GM12878 (cell line): Measurements from ENCODE around the gene ZNF324. TPM values are rescaled to one million over a fixed set of nuclear protein-coding genes. Genes with fewer than 3 reads are reported as not detected.

Source experiments
- ATAC-seq: fragments of 200-7000 bp; cut with Tn5 transposase; 3 replicates; pipeline ENCODE4 v1.9.1; 2020; ENCODE audit warnings: mild to moderate bottlenecking, moderate library complexity
- BruUV-seq: library from RNA; stranded (reverse); fragments of 400-500 nt; replicated peaks from 2 replicates; lab custom pipeline; 2021; lab: Mats Ljungman, UMichigan
- CTCF ChIA-PET: fragments of 300-600 bp; sonication (Branson Sonifier 250); formaldehyde crosslinking; extraction: SDS; loops from one replicate; lab custom pipeline; 2021; ENCODE audit warnings: inconsistent platforms; lab: Yijun Ruan, JAX
- POLR2A ChIA-PET: fragments of 350-600 bp; formaldehyde crosslinking; extraction: SDS; loops from one replicate; lab custom pipeline; 2021; ENCODE audit warnings: inconsistent platforms; lab: Charles Lee
- RAD21 ChIA-PET: fragments of 300-600 bp; sonication (Branson Sonifier 250); formaldehyde crosslinking; loops from one replicate; lab custom pipeline; 2023; ENCODE audit warnings: antibody characterized with exemption; ENCODE audit not compliant: unreplicated experiment; lab: Charles Lee
- SMC1A ChIA-PET: fragments of 300-600 bp; sonication (Branson Sonifier 250); formaldehyde crosslinking; loops from one replicate; lab custom pipeline; 2023; ENCODE audit not compliant: unreplicated experiment, uncharacterized antibody; lab: Charles Lee
- DNase-seq: peaks from one replicate; pipeline ENCODE4 v3.0.0-alpha.2; 2011; ENCODE audit warnings: low read depth, low spot score
- FAIRE-seq: peaks from 3 replicates; lab custom pipeline; 2011; peaks lifted over from hg19 to GRCh38; lab: Jason Lieb, UNC
- H2AFZ ChIP-seq: 2 replicates; pipeline ENCODE4 v1.6.0; 2011; ENCODE audit warnings: low read depth, low read length, control low read depth; ENCODE audit not compliant: control insufficient read depth
- H3K27ac ChIP-seq: 2 replicates; pipeline ENCODE4 v1.5.1; 2011; ENCODE audit warnings: control low read depth; ENCODE audit not compliant: control insufficient read depth, insufficient read depth
- H3K27me3 ChIP-seq, 2 experiments: replicated peaks in 1 of 2; 2 replicates each; pipeline versions ENCODE4 v1.6.0 to v1.6.1; 2011; ENCODE audit warnings: low read length in 1 of 2; ENCODE audit not compliant: control insufficient read depth in 2 of 2, insufficient read depth in 2 of 2
- H3K36me3 ChIP-seq, 2 experiments: 2 replicates each; pipeline ENCODE4 v1.5.1; 2011; ENCODE audit warnings: low read length in 1 of 2; ENCODE audit not compliant: control insufficient read depth in 2 of 2, insufficient read depth in 2 of 2
- H3K4me1 ChIP-seq: 2 replicates; pipeline ENCODE4 v1.6.1; 2011; ENCODE audit warnings: mild to moderate bottlenecking, low read length, moderate library complexity, mixed read lengths; ENCODE audit not compliant: control insufficient read depth, insufficient read depth
- H3K4me2 ChIP-seq: 2 replicates; pipeline ENCODE4 v1.6.0; 2011; ENCODE audit warnings: control low read depth; ENCODE audit not compliant: control insufficient read depth, insufficient read depth
- H3K4me3 ChIP-seq: fragments of 200-600 bp; sonication (generic); 2 replicates; pipeline ENCODE4 v1.5.1; 2016
- H3K79me2 ChIP-seq: 2 replicates; pipeline ENCODE4 v1.6.0; 2011; ENCODE audit warnings: low read length; ENCODE audit not compliant: control insufficient read depth, insufficient read depth
- H3K9ac ChIP-seq: 2 replicates; pipeline ENCODE4 v1.8.0; 2011; ENCODE audit warnings: low read length, control low read depth, mixed read lengths; ENCODE audit not compliant: control insufficient read depth, insufficient read depth
- H3K9me3 ChIP-seq: replicated peaks from 3 replicates; pipeline ENCODE4 v1.5.1; 2011; ENCODE audit warnings: mild to moderate bottlenecking, low read length; ENCODE audit not compliant: control insufficient read depth, insufficient read depth
- H4K20me1 ChIP-seq: 2 replicates; pipeline ENCODE4 v1.6.0; 2011; ENCODE audit not compliant: control insufficient read depth, insufficient read depth
- POLR2A ChIP-seq: IDR thresholded peaks from 2 replicates; pipeline ENCODE4 v1.6.1; 2011; ENCODE audit warnings: low read depth, mild to moderate bottlenecking, low read length
- WGBS: methylation state at CpG from one replicate; pipeline ENCODE4 v1.1.6; 2016; ENCODE audit warnings: low lambda C conversion rate; ENCODE audit not compliant: insufficient replicate concordance, insufficient coverage; ENCODE audit errors: missing lambda C conversion rate; 5-methylcytosine and 5-hydroxymethylcytosine counted together
- in situ Hi-C: fragments of 300-500 bp; cut with MboI; formaldehyde crosslinking; loops from 9 replicates; pipeline ENCODE4 v1.14.3; 2018; ENCODE audit warnings: mixed read lengths
- intact Hi-C: fragments of 100-400 bp; cut with micrococcal nuclease; formaldehyde crosslinking; loops from one replicate; pipeline ENCODE4 v1.14.2; 2022; ENCODE audit not compliant: unreplicated experiment
- polyA plus RNA-seq, 11 experiments: library from polyadenylated mRNA; depleted of rRNA in 4 of 11; unstranded in 6 of 11; stranded (reverse) in 5 of 11; fragments of >200 nt; fragmentation: Nextera tagmentation in 4 of 11; fragmentation: Illumina TruSeq in 1 of 11; extraction: Ambion mirVana in 4 of 11; extraction: Trizol in 1 of 11; gene quantifications; 1 replicate in 1 of 11; 2 replicates in 10 of 11; pipeline versions ENCODE4 v1.2.1 to v1.2.3, GENCODE V29; 2011 to 2016; ENCODE audit warnings: inconsistent platforms in 2 of 11, missing spikeins in 2 of 11, low read depth in 1 of 11
- total RNA-seq, 4 experiments: library from RNA; depleted of rRNA in 3 of 4; stranded (reverse); fragments of >200 nt in 3 of 4; fragmentation: Illumina TruSeq in 1 of 4; extraction: Trizol in 1 of 4; gene quantifications; 2 replicates each; pipeline versions ENCODE4 v1.2.1 to v1.2.3, GENCODE V29; 2013 to 2021
- TF ChIP-seq, protein P1 (sequence below): fragments of 450-650 bp; formaldehyde crosslinking; IDR thresholded peaks from 2 replicates; pipeline ENCODE4 v1.4.0; 2022; ENCODE audit warnings: mild to moderate bottlenecking, moderate library complexity

Gene ZNF324
- total and polyA plus RNA-seq, 10 of the 15 experiments (the other 5 are each of a cell fraction or from before 2014, with no cell fraction given) = 0.71 to 13.9 (median 7.0) TPM

DNA sequence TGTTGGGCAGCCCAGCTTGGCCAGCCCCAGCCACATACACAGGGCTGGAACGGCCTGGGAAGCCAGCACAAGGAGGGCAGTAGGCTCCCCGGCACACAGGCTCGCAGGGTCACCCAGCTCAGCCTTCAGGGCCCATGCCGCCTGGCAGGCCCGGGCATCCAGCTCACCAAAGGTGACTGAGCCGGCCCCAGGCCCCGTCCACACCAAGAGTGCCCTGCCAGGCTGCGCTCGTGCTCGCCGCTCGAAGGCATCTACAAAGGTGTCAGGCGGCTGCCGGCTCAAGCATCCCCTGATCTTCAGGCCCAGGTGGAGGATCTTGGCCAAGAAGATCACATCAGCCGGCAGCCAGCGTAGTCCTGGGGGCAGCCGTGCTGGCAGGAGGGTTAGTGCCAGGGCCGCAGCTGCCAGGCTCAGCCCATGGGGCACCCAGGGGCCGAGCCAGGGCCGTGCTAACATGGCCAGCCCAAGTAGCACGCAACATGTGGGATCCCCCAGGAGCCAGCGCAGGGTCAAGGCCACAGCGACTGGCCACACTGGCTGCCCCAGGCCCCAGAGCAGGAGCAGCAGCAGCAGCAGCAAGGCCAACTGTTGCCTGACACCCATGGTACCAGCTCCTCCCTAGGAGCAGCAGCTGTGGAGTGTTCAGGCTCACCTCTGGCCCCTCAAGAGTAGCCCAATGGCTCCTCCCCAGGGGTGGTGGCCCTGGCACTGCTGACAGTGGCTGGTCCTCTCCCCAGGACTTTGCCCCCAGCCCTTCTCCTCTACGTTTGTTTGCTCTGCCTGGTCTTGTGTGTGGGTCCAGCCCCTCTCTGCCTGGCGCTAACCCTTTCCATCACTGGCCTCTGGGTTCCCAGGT is 44.7 kb downstream of the ZNF324 start, which contains the start of gene SLC27A5:
Gene SLC27A5, minus strand, starts transcription at position 640 of the 856 bp plus-strand sequence. Its CDS starts 37 bp downstream, at position 603.
- ATAC-seq = no peak
- ChIA-PET RAD21 (no interaction called here), POLR2A (interaction anchor here (0.6 kb wide), 1 partner anchor 26 kb away, joined by 4 read pairs; no protein-coding TSS in a partner anchor), CTCF (interaction anchor here (0.7 to 1.5 kb wide), 2 partner anchors 8 to 66 kb away, joined by 3 to 5 read pairs; partner anchors contain the start of gene ZBTB45), SMC1A (interaction anchor here (0.8 kb wide), 1 partner anchor 12 kb away, joined by 3 read pairs; no protein-coding TSS in a partner anchor)
- Histone ChIP-seq H3K4me1 (peaks cover 14% of the 10 kb centered on the region), H3K9ac (no peak within 1 kb of the TSS), H4K20me1 (no peaks in the 10 kb centered on the region), H3K27me3 (no peaks in the 10 kb centered on the region), H3K79me2 (peaks cover 15% of the 10 kb centered on the region), H2AFZ (no peak within 1 kb of the TSS), H3K4me2 (no peak within 1 kb of the TSS), H3K4me3 (no peak within 1 kb of the TSS), H3K27ac (no peak within 1 kb of the TSS), H3K36me3 (peaks cover 0 to 5% of the 10 kb centered on the region in 2 experiments; a peak in 3 of 4 replicates), H3K9me3 (no peaks in the 10 kb centered on the region; the same call in 2 of the 3 replicates)
- 83% methylated on average over 25 of the region's 25 CpGs for WGBS
- intact Hi-C loops = no loop called here
- in situ Hi-C loops = no loop called here
- peak; percentile 55; the same call in 1 of the 2 replicates for TF ChIP-seq POLR2A
- TF ChIP-seq, protein P1, sequence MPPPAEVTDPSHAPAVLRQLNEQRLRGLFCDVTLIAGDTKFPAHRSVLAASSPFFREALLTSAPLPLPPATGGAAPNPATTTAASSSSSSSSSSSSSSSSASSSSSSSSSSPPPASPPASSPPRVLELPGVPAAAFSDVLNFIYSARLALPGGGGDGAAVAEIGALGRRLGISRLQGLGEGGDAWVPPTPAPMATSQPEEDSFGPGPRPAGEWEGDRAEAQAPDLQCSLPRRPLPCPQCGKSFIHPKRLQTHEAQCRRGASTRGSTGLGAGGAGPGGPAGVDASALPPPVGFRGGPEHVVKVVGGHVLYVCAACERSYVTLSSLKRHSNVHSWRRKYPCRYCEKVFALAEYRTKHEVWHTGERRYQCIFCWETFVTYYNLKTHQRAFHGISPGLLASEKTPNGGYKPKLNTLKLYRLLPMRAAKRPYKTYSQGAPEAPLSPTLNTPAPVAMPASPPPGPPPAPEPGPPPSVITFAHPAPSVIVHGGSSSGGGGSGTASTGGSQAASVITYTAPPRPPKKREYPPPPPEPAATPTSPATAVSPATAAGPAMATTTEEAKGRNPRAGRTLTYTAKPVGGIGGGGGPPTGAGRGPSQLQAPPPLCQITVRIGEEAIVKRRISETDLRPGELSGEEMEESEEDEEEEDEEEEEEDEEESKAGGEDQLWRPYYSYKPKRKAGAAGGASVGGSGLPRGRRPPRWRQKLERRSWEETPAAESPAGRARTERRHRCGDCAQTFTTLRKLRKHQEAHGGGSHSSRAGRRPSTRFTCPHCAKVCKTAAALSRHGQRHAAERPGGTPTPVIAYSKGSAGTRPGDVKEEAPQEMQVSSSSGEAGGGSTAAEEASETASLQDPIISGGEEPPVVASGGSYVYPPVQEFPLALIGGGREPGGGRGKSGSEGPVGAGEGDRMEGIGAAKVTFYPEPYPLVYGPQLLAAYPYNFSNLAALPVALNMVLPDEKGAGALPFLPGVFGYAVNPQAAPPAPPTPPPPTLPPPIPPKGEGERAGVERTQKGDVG (CRISPR knock-in tag) = no peak
- BruUV-seq = no TSS peak
- no peak for FAIRE-seq
- no peak for DNase-seq
